ENCODE measurements around the gene ZNF281.
"Not testable (repeated sequence)": the region's sequence is repeated elsewhere in the genome, so short reads cannot be mapped to it uniquely, and the experiment has no call there.

The ZNF281 gene

DNA sequence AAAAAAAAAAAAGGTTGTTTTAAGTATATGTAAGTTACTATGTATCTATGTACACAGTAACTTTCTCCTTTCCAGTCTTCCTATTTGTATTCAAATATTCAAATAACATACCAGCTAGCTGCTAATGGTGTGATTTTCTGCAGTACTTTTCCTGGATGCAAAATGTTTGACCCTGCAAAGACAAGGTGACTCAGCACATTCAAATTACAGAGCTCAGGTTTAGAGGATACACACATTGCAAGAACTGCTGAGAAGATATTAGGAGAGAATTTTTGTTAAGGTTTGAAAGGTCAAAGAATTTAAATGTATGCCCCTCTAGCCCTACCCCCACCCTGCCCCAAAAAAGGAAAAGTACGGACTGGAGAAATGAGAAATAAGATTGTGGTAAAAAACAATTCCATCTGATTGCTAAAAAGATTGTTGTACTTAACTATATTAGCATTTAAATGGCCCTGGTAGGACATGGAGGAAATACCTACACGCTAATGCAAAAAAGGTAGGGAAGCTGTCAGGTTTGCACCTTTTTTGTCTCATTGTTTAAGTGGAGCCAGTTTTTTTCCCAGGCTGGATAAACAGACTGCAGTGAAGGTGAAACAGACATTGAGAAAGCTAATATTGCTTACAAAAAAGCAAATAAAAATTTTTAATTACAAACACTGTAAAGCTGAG is 45.6 kb downstream of the ZNF281 start:
- TF ChIP-seq SPI1 (IDR thresholded peaks at IDR 0.05; ENCODE audit: low read depth, low read length): no peak
- no peak for TF ChIP-seq TAF1 (IDR thresholded peaks at IDR 0.05; ENCODE audit: low read depth, low read length)
- TF ChIP-seq POLR2A (IDR thresholded peaks at IDR 0.05; ENCODE audit: low read depth, low read length): no peak
- TF ChIP-seq POLR2AphosphoS5 (IDR thresholded peaks at IDR 0.05; ENCODE audit: low read depth, low read length): no peak
- no peak for TF ChIP-seq POU2F2 (IDR thresholded peaks at IDR 0.05; ENCODE audit: low read depth, low read length)
- TF ChIP-seq PAX5 (IDR thresholded peaks at IDR 0.05; ENCODE audit: insufficient read depth, low read length, severe bottlenecking): no peak
- DNase-seq (ENCODE audit: insufficient read length, low spot score) (no peak), FAIRE-seq (no peak)

- no peak for FAIRE-seq
- no peak for DNase-seq (ENCODE audit: insufficient read length, low spot score)
- TF ChIP-seq POLR2A (IDR thresholded peaks at IDR 0.05; ENCODE audit: low read depth, low read length): no peak
- peak; percentile 77 for TF ChIP-seq SPI1 (IDR thresholded peaks at IDR 0.05; ENCODE audit: low read depth, low read length)
- TF ChIP-seq TAF1 (IDR thresholded peaks at IDR 0.05; ENCODE audit: low read depth, low read length): no peak
These were observed 46.4 kb downstream of the ZNF281 start for GRCh38 chr1:200363264-200363933.

DNA sequence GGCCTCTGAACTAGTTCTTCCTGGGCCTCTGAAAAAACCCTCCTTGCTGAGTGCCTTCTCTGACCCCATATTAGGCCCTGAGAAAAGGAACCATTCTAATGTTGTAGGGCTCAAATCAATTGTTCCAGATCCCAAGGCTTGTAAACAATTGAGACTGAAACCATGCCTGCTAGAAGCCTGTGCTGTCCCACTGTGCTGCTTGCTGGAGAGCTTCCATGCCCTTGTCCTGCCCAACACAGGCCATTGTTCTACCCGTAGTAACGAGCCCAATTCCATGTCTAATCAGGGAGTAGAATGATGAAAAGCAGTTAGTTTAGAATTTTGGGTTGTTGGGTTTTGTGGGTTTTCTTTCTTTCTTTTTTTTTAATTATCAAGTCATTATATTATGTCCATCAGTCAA is 47.4 kb downstream of the ZNF281 start:
- DNase-seq (ENCODE audit: insufficient read length, low spot score): no peak
- FAIRE-seq: no peak
- no peak for TF ChIP-seq POLR2A (IDR thresholded peaks at IDR 0.05; ENCODE audit: low read depth, low read length)
- no peak for TF ChIP-seq PAX5 (IDR thresholded peaks at IDR 0.05; ENCODE audit: insufficient read depth, low read length, severe bottlenecking)
- TF ChIP-seq POU2F2 (IDR thresholded peaks at IDR 0.05; ENCODE audit: low read depth, low read length): no peak
- TF ChIP-seq TAF1 (IDR thresholded peaks at IDR 0.05; ENCODE audit: low read depth, low read length): no peak
- no peak for TF ChIP-seq POLR2AphosphoS5 (IDR thresholded peaks at IDR 0.05; ENCODE audit: low read depth, low read length)
- no peak for TF ChIP-seq SPI1 (IDR thresholded peaks at IDR 0.05; ENCODE audit: low read depth, low read length)

DNA sequence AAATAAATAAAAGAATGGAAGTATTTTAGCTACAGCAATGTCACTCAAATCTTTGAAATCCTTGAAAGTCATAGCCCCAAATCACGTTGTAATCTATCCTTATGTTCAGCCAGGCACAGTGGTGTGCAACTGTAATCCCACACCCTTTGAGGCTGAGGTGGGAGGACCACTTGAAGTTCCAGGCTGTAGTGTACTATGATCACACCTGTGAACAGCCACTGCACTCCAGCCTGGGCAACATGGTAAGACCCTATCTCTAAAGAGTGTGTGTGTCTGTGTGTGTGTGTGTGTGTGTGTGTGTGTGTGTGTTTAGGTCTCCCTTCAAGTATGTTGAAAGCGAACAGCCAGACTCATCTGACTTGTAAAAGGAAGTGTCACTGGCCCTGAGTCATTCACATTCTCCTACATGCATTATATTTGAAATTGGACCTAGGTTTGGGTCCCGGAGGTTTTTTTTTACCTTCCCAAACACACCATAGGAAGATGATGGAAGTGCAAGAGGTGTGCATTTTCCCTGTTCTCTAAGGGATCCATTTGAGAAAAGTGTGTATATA is 50.1 kb downstream of the ZNF281 start:
- no peak for DNase-seq (ENCODE audit: insufficient read length, low spot score)
- peak; percentile 38 for FAIRE-seq
- no peak for TF ChIP-seq POLR2AphosphoS5 (IDR thresholded peaks at IDR 0.05; ENCODE audit: low read depth, low read length)
- 0 out of 2 replicates have a peak, but pooled peaks have one; percentile 10 for TF ChIP-seq SPI1 (IDR thresholded peaks at IDR 0.05; ENCODE audit: low read depth, low read length)

- DNase-seq (ENCODE audit: insufficient read length, low spot score); FAIRE-seq: not testable (repeated sequence)
These were observed 51.9 kb downstream of the ZNF281 start for GRCh38 chr1:200357925-200358324.

DNA sequence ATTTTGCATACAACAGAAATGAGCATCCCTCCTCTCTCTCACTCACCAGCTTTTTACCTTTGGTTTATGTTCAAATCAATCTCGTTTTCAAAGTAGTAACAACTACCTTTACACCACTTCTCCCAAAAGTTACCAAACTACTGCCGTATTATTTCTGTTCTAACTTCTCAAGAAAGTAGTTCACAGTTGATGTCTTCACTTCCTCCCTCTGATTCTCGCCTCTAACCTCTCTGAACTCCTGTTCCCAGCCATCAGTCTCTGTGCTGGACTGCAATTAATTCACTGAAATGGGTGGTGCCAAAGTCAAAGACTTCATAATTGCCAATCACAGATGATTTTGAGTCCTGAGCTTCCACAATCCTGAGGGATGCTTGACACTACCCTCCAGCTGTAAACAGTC is 54.0 kb downstream of the ZNF281 start:
- peak; percentile 83 for TF ChIP-seq SPI1 (IDR thresholded peaks at IDR 0.05; ENCODE audit: low read depth, low read length)
- TF ChIP-seq POU2F2 (IDR thresholded peaks at IDR 0.05; ENCODE audit: low read depth, low read length): no peak
- no peak for DNase-seq (ENCODE audit: insufficient read length, low spot score)
- no peak for FAIRE-seq

All from GM12891 (cell line).